ENCODE results near the gene VPS16.

VPS16 gene

DNA sequence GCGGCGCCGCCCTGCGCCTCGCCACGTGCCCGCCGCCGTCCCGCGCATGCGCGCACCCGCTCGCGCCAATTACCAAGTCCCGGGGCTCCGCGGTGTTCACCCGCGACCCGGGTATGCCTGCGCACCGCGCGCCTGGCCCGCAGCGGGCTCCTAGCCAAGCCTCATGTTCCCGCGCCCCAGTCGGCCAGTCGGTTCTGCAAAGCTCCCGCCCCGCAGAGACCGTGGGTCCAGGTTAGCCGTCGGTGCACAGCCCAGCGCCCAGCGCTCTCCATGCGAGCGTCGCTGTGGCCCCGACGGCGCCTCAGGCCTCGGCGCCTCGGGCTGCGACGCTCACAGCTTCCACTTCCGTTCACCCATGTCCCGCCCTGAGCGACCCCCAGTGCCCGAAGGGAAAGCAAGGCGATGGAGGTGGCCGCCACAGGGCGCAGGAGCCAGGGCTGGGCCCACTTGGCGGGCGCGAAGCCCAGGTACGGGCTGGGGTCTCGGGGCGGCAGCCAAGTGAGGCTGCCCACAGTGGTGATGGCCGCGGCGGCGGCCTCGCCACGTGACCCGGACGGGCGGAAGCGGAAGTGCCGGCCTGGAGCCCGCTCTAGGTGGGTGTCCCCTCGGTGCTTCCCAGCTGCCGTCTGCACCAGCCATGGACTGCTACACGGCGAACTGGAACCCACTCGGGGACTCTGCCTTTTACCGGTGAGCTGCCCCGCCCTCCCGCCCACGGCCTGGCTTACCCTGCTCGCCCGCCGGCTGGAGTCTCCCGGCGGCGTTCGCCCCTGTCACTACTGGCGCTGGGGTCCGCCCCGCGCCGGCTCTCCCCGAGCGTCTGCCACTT, at the start of gene VPS16, which contains the start of gene PCED1A:
Gene VPS16, plus strand, starts transcription at position 608 of the 829 bp plus-strand sequence. Its CDS starts 30 bp downstream, at position 638.
Gene PCED1A, minus strand, starts transcription at position 518 of the 829 bp plus-strand sequence. CDS start 743 bp downstream, outside the sequence.
- DNase-seq, result peak; percentile 86 to 89

GRCh38 chr20:2793471-2793870, 47.1 kb upstream of the VPS16 start:
- no peak for DNase-seq

- no peak for DNase-seq
These were observed 46.3 kb upstream of the VPS16 start for GRCh38 chr20:2794202-2794748.

- DNase-seq, result no peak
These were observed 45.6 kb upstream of the VPS16 start for GRCh38 chr20:2794866-2795447.

GRCh38 chr20:2795451-2795850, 45.1 kb upstream of the VPS16 start:
- no peak for DNase-seq

- no peak for DNase-seq
These were observed 44.4 kb upstream of the VPS16 start for GRCh38 chr20:2796011-2796660.

DNA sequence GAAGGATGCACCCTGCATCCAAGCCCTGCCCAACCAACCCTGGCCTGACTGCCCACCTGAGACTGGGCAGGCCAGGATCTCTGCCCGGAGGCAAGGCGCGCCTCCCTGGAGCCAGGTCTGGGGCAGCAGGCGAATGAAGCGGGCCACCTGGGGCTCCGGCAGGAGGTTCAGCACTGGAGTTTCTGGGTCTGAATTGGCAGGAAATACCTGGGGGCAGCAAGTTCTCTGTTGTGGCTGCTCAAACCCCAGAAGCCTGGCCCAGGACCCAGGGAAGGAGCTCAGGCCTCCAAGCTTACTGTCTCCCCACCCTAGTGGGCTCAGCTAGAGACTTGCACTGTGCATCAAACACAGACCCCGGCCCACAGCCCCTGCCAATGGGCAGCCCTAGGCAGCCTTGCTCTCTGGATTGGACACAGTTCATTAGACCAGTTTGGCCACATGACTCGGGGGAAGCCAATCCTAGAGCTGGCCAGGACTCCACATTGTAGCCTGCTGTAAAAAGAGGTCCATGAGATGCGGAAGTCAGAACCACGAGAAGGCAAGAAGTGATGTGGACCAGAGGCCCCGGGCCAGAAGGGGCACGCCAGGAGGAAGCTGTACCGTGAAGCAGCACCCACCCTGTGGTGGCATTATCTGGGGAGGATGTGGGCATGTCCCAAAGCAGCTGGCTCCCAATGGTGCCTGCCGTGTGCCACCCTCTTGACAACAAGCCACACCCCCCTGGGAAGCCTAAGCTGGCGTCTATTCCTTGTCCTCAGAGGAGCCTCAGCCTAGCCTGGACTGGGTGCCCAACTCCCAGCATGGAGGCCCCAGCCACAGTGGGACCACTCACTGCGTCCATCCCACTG, 43.2 kb upstream of the VPS16 start:
- no peak for DNase-seq

- no peak for DNase-seq
These were observed 42.3 kb upstream of the VPS16 start for GRCh38 chr20:2798095-2798805.

DNA sequence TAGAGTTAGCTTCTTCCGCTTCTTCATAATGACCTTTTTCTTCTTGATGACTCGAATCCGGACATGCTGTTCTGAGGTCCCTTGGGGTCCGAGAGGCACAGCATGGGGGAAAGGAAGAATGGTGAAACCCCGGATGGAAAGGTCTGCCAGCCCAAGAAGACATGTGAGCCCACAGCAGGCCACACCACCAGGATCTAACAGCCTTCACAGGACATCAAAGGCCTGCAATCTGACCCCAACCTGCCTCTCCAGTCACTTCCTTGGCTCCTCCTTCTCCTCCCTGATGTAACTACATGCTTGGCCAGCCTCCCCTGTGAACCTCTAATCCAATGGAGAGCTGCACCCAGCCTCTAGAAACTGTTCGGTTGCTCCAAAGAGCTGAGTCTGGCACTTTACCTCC, 41.7 kb upstream of the VPS16 start:
- no peak for DNase-seq

GRCh38 chr20:2799271-2799670, 41.3 kb upstream of the VPS16 start:
- no peak for DNase-seq

- no peak for DNase-seq
These were observed 40.6 kb upstream of the VPS16 start for GRCh38 chr20:2799688-2800520.

- no peak for DNase-seq
These were observed 39.8 kb upstream of the VPS16 start, which contains the start of gene CPXM1 for GRCh38 chr20:2800521-2801285. Gene CPXM1, minus strand, starts transcription at chr20:2800627. Its CDS starts 55 bp downstream, at chr20:2800572.

GRCh38 chr20:2801286-2801728, 39.2 kb upstream of the VPS16 start:
- DNase-seq, result no peak

- no peak for DNase-seq
These were observed 36.3 kb upstream of the VPS16 start for GRCh38 chr20:2804041-2804828.

DNA sequence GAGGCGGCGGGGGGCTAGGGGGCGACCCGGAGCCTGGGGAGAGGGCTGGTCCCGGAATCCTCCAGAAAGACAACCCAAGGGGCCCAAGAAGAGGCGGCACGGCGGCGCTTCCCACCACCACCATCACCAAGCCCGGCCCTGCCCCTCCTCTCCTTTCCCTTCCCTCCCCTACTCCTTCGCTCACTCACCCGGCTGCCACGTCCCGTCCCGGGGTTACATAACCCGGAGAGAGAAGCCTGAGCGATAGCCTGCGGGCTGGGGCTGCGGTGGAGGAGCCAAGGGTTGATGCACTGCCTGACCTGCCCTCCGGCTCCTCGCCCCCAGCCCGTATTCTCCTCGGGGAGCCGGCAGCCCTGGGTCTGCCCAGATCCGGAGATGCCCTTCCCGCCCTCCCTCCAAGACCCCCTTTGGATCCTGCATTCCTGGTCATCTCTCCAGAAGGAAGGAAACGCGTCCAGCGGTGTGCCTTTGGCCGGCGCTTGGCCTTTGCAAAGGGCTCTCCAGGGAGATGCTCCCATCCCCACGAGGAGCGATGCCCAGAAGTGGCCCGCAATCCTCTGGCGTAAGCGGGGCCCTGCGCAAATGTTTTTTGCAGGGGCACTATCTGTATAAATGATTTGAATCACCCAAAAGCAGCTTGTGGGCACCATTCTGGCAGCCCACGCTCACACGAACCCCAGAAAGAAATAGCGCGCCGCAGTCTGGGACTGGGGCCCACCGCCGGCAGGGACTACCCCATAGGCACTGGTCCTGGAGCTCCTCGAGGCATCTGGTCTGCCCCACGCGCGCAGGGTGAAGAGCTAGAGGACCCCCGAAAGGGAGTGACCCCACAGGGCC, 35.5 kb upstream of the VPS16 start:
- no peak for DNase-seq

- DNase-seq, result no peak
These were observed 34.7 kb upstream of the VPS16 start for GRCh38 chr20:2805689-2806350.

- DNase-seq, result no peak
These were observed 34.2 kb upstream of the VPS16 start for GRCh38 chr20:2806351-2806701.

DNA sequence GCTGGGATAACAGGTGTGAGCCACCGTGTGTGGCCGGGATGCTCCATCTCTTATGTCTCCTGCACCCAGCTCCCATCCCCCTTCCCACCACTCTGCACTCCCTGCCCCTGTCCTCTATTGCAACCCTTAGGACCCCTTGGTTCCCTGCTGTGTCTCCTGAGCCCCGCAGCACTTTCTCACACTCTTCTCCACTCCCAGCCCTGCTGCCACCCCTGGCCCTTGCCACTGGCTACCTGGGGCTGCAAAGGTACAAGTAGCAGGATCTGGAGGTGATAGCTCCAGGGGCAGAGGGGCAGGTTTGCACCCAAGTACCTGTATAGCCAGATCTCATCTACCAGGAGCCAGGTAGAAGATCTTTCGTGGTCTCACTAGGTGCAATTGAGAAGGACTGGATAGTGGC, 33.5 kb upstream of the VPS16 start:
- DNase-seq, result no peak
